Measurements from ENCODE around the gene MIEF2. TPM values are rescaled to one million over a fixed set of nuclear protein-coding genes. Genes with fewer than 3 reads are reported as not detected.

The MIEF2 gene
- total RNA-seq, 1 experiment from 2014 or later, result 11.2 TPM

GRCh38 chr17:18258356-18259038, 2.0 kb upstream of the MIEF2 start, which contains the start of gene FLII:
Gene FLII, minus strand, starts transcription at chr17:18258738. Its CDS starts 48 bp downstream, at chr17:18258690.
- intact Hi-C loops (cut with micrococcal nuclease; ENCODE audit: unreplicated experiment) (no loop called here), in situ Hi-C loops (cut with HindIII; ENCODE audit: low pct_unique_long_range_greater_than_20kb, low sequenced_read_pairs) (no loop called here)
- Histone ChIP-seq H3K4me1 (ENCODE audit: control insufficient read depth, insufficient read depth, low read length) (peaks cover 13% of the 10 kb centered on the region), H3K27ac (ENCODE audit: low read length) (peak within 1 kb of the TSS; percentile 86), H3K9me3 (ENCODE audit: control insufficient read depth, insufficient read depth, low read depth, low read length) (no peaks in the 10 kb centered on the region), H3K27me3 (ENCODE audit: control insufficient read depth, insufficient read depth, low read length) (no peaks in the 10 kb centered on the region), H3K4me3 (ENCODE audit: low read depth in 2 of 2, low read length in 2 of 2) (peak within 1 kb of the TSS; percentile 79 to 88), H3K36me3 (ENCODE audit: control insufficient read depth, insufficient read depth, low read length) (peaks cover 3% of the 10 kb centered on the region; the same call in 1 of the 2 replicates)
- no peak for DNase-seq (ENCODE audit: low read depth, low spot score)
- ATAC-seq, result peak; percentile 72
- no TSS peak for BruUV-seq (replicated peaks)
- no peak for TF ChIP-seq REST (IDR thresholded peaks at IDR 0.05; ENCODE audit: insufficient read depth in 1 of 2, low read depth in 2 of 2, low read length in 1 of 2)
- no peak; the same call in 1 of the 2 replicates for TF ChIP-seq POLR2AphosphoS5 (IDR thresholded peaks at IDR 0.05; ENCODE audit: low read depth, low read length)
- no peak for TF ChIP-seq CTCF (IDR thresholded peaks at IDR 0.05)
- TF ChIP-seq SIN3A (IDR thresholded peaks at IDR 0.05; ENCODE audit: borderline replicate concordance, insufficient read depth, low read depth, low read length), result peak; percentile 67; the same call in 1 of the 2 replicates
- CTCF ChIA-PET, result interaction anchor here (0.6 kb wide), 1 partner anchor 492 kb away, joined by 3 read pairs; no protein-coding TSS in a partner anchor
- POLR2A ChIA-PET, result no interaction called here

GRCh38 chr17:18259621-18260331, 686 bp upstream of the MIEF2 start:
- POLR2A ChIA-PET, result no interaction called here
- ATAC-seq (peak; percentile 10), DNase-seq (ENCODE audit: low read depth, low spot score) (peak; percentile 83)
- peaks cover 3% of the 10 kb centered on the region; the same call in 1 of the 2 replicates for H3K36me3 ChIP-seq (ENCODE audit: control insufficient read depth, insufficient read depth, low read length)
- intact Hi-C loops (cut with micrococcal nuclease; ENCODE audit: unreplicated experiment), result no loop called here
- CTCF ChIA-PET, result interaction anchor here (0.7 kb wide), 1 partner anchor 87 kb away, joined by 4 read pairs; no protein-coding TSS in a partner anchor
- H3K9me3 ChIP-seq (ENCODE audit: control insufficient read depth, insufficient read depth, low read depth, low read length), result no peaks in the 10 kb centered on the region
- BruUV-seq (replicated peaks), result no TSS peak
- TF ChIP-seq SIN3A (IDR thresholded peaks at IDR 0.05; ENCODE audit: borderline replicate concordance, insufficient read depth, low read depth, low read length) (0 out of 2 replicates have a peak, but pooled peaks have one; percentile 3), POLR2AphosphoS5 (IDR thresholded peaks at IDR 0.05; ENCODE audit: low read depth, low read length) (no peak)
- H3K4me3 ChIP-seq (ENCODE audit: low read depth in 2 of 2, low read length in 2 of 2), result peak overlapping the region; percentile 74 to 75
- H3K4me1 ChIP-seq (ENCODE audit: control insufficient read depth, insufficient read depth, low read length), result peaks cover 13% of the 10 kb centered on the region
- H3K27ac ChIP-seq (ENCODE audit: low read length), result peak overlapping the region; percentile 76
- in situ Hi-C loops (cut with HindIII; ENCODE audit: low pct_unique_long_range_greater_than_20kb, low sequenced_read_pairs), result no loop called here
- no peaks in the 10 kb centered on the region for H3K27me3 ChIP-seq (ENCODE audit: control insufficient read depth, insufficient read depth, low read length)

All from Panc1 (cell line).